ENCODE data around the gene RFC1. TPM values are rescaled to one million over a fixed set of nuclear protein-coding genes. Genes with fewer than 3 reads are reported as not detected.
"Not testable (repeated sequence)": the region's sequence is repeated elsewhere in the genome, so short reads cannot be mapped to it uniquely, and the experiment has no call there.

RFC1 gene
- total RNA-seq, 1 donor, result 20.5 TPM

- DNase-seq (ENCODE audit: low read depth in 2 of 3, low spot score in 2 of 3), result no peak
These were observed 57.6 kb downstream of the RFC1 start for GRCh38 chr4:39308611-39309010.

GRCh38 chr4:39305912-39306677 lies 60.1 kb downstream of the RFC1 start:
- peak in 1 of 3 donors; percentile 4 for DNase-seq (ENCODE audit: low read depth in 2 of 3, low spot score in 2 of 3)

GRCh38 chr4:39304651-39305050 lies 61.5 kb downstream of the RFC1 start:
- peak in 2 of 3 donors; percentile 5 to 31 for DNase-seq (ENCODE audit: low read depth in 2 of 3, low spot score in 2 of 3)

- no peak for DNase-seq (ENCODE audit: low read depth in 2 of 3, low spot score in 2 of 3)
These were observed 62.3 kb downstream of the RFC1 start for GRCh38 chr4:39303871-39304270.

- DNase-seq (ENCODE audit: low read depth in 2 of 3, low spot score in 2 of 3), result no peak
These were observed 63.3 kb downstream of the RFC1 start for GRCh38 chr4:39302901-39303300.

GRCh38 chr4:39295784-39296183 lies 70.4 kb downstream of the RFC1 start:
- no peak for DNase-seq (ENCODE audit: low read depth in 2 of 3, low spot score in 2 of 3)

GRCh38 chr4:39292433-39292832 lies 73.7 kb downstream of the RFC1 start:
- DNase-seq (ENCODE audit: low read depth in 2 of 3, low spot score in 2 of 3), result not testable (repeated sequence)

GRCh38 chr4:39291686-39292085 lies 74.5 kb downstream of the RFC1 start:
- no peak for DNase-seq (ENCODE audit: low read depth in 2 of 3, low spot score in 2 of 3)

GRCh38 chr4:39287223-39287622 lies 78.9 kb downstream of the RFC1 start:
- DNase-seq (ENCODE audit: low read depth in 2 of 3, low spot score in 2 of 3), result no peak

- no peak for DNase-seq (ENCODE audit: low read depth in 2 of 3, low spot score in 2 of 3)
These were observed 79.9 kb downstream of the RFC1 start for GRCh38 chr4:39286263-39286662.

- no peak for DNase-seq (ENCODE audit: low read depth in 2 of 3, low spot score in 2 of 3)
These were observed 80.3 kb downstream of the RFC1 start for GRCh38 chr4:39285853-39286252.

GRCh38 chr4:39285111-39285795 lies 80.9 kb downstream of the RFC1 start:
- DNase-seq (ENCODE audit: low read depth in 2 of 3, low spot score in 2 of 3), result no peak

- DNase-seq (ENCODE audit: low read depth in 2 of 3, low spot score in 2 of 3), result no peak
These were observed 85.4 kb downstream of the RFC1 start for GRCh38 chr4:39280770-39281169.

GRCh38 chr4:39279416-39279815 lies 86.7 kb downstream of the RFC1 start:
- no peak for DNase-seq (ENCODE audit: low read depth in 2 of 3, low spot score in 2 of 3)

- DNase-seq (ENCODE audit: low read depth in 2 of 3, low spot score in 2 of 3), result no peak
These were observed 87.7 kb downstream of the RFC1 start for GRCh38 chr4:39278476-39278875.

- DNase-seq (ENCODE audit: low read depth in 2 of 3, low spot score in 2 of 3), result not testable (repeated sequence)
These were observed 88.5 kb downstream of the RFC1 start for GRCh38 chr4:39277661-39278060.

GRCh38 chr4:39274503-39274902 lies 91.7 kb downstream of the RFC1 start:
- no peak for DNase-seq (ENCODE audit: low read depth in 2 of 3, low spot score in 2 of 3)

GRCh38 chr4:39263895-39264294 lies 102.3 kb downstream of the RFC1 start:
- no peak for DNase-seq (ENCODE audit: low read depth in 2 of 3, low spot score in 2 of 3)

GRCh38 chr4:39259571-39260330 lies 106.4 kb downstream of the RFC1 start:
- no peak for DNase-seq (ENCODE audit: low read depth in 2 of 3, low spot score in 2 of 3)

- DNase-seq (ENCODE audit: low read depth in 2 of 3, low spot score in 2 of 3), result no peak
These were observed 109.7 kb downstream of the RFC1 start for GRCh38 chr4:39256436-39256835.

GRCh38 chr4:39255871-39256270 lies 110.3 kb downstream of the RFC1 start:
- DNase-seq (ENCODE audit: low read depth in 2 of 3, low spot score in 2 of 3), result no peak
